ENCODE measurements around the gene ZDHHC5.

DNA sequence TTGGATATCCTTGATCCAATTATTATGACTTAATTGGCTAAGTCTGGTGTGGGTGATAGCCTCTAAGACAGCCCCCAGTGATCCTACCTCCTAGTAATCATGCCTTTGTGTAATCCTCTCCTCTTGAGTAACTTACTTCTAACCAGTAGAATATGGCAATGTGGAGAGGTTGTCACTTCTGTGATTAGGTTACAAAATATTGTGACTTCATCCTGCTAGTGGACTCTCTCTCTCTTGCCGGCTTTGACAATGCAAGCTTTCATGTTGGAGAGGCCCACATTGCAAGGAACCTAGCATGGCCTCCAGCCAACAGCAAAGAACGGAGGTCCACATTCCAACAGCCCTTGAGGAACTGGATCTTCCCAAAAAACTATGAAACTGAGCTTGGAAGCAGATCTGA lies 37.7 kb upstream of the ZDHHC5 start:
- TF ChIP-seq, protein P1, sequence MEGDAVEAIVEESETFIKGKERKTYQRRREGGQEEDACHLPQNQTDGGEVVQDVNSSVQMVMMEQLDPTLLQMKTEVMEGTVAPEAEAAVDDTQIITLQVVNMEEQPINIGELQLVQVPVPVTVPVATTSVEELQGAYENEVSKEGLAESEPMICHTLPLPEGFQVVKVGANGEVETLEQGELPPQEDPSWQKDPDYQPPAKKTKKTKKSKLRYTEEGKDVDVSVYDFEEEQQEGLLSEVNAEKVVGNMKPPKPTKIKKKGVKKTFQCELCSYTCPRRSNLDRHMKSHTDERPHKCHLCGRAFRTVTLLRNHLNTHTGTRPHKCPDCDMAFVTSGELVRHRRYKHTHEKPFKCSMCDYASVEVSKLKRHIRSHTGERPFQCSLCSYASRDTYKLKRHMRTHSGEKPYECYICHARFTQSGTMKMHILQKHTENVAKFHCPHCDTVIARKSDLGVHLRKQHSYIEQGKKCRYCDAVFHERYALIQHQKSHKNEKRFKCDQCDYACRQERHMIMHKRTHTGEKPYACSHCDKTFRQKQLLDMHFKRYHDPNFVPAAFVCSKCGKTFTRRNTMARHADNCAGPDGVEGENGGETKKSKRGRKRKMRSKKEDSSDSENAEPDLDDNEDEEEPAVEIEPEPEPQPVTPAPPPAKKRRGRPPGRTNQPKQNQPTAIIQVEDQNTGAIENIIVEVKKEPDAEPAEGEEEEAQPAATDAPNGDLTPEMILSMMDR (IDR thresholded peaks at IDR 0.05) = no peak
- no peak for TF ChIP-seq POLR2A (IDR thresholded peaks at IDR 0.05)

Measured in testis (tissue), 2 donors.